Measurements from ENCODE around the gene SPATA17. TPM values are rescaled to one million over a fixed set of nuclear protein-coding genes. Genes with fewer than 3 reads are reported as not detected.

SPATA17 gene
- polyA plus RNA-seq, 1 donor (not counting 4 experiments of a cell fraction or from before 2014, with no cell fraction given), result 1.8 TPM

DNA sequence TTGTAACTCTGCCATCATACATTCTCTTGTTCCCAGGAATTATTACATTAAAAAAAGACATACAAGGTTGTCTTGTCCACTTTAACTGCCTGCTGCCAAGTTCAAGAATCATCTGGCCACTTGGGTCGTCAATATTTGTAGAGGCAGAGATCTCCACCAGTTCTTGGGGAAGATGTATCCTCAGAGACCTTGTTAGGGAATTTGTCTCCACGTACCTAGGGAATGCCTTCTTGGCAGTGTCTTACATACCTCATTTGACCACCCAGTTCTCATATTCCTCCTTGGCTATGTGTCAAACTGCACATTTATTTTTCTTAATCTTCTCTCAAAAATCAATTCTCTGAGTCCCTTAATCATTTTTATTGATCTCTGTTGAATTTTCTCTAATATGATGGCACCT lies 266.0 kb downstream of the SPATA17 start:
- FAIRE-seq, result no peak
- Histone ChIP-seq H3K27me3 (ENCODE audit: control insufficient read depth, extremely low read depth, insufficient read depth, low read length) (no peaks in the 10 kb centered on the region), H3K4me2 (ENCODE audit: control insufficient read depth, extremely low read depth, insufficient read depth, low read depth, low read length) (no peak overlapping the region), H3K9me1 (ENCODE audit: control insufficient read depth, extremely low read depth, insufficient read depth, low read length) (no peaks in the 10 kb centered on the region), H3K27ac (ENCODE audit: control insufficient read depth, insufficient read depth, low read length) (no peak overlapping the region), H3K4me1 (ENCODE audit: control insufficient read depth, extremely low read depth, insufficient read depth, low read length) (no peaks in the 10 kb centered on the region), H3K4me3 (ENCODE audit: control insufficient read depth in 2 of 3, extremely low read depth in 1 of 3, insufficient read depth in 2 of 3, low read depth in 1 of 3, low read length in 3 of 3) (no peak overlapping the region), H2AFZ (ENCODE audit: control insufficient read depth, low read length) (no peak overlapping the region), H4K20me1 (ENCODE audit: control insufficient read depth, extremely low read depth, insufficient read depth, low read length) (no peaks in the 10 kb centered on the region), H3K9me3 (ENCODE audit: control insufficient read depth, low read depth, low read length) (no peaks in the 10 kb centered on the region), H3K9ac (ENCODE audit: control insufficient read depth, extremely low read depth, insufficient read depth, low read length) (no peak overlapping the region), H3K79me2 (ENCODE audit: control insufficient read depth, insufficient read depth, low read length) (no peaks in the 10 kb centered on the region), H3K36me3 (ENCODE audit: control insufficient read depth in 2 of 2, extremely low read depth in 1 of 2, insufficient read depth in 2 of 2, low read length in 2 of 2) (no peaks in the 10 kb centered on the region)
- DNase-seq (ENCODE audit: low read depth, low spot score), result no peak
- TF ChIP-seq, protein P1, sequence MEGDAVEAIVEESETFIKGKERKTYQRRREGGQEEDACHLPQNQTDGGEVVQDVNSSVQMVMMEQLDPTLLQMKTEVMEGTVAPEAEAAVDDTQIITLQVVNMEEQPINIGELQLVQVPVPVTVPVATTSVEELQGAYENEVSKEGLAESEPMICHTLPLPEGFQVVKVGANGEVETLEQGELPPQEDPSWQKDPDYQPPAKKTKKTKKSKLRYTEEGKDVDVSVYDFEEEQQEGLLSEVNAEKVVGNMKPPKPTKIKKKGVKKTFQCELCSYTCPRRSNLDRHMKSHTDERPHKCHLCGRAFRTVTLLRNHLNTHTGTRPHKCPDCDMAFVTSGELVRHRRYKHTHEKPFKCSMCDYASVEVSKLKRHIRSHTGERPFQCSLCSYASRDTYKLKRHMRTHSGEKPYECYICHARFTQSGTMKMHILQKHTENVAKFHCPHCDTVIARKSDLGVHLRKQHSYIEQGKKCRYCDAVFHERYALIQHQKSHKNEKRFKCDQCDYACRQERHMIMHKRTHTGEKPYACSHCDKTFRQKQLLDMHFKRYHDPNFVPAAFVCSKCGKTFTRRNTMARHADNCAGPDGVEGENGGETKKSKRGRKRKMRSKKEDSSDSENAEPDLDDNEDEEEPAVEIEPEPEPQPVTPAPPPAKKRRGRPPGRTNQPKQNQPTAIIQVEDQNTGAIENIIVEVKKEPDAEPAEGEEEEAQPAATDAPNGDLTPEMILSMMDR (optimal IDR thresholded peaks at IDR 0.05 in 1 of 3, IDR thresholded peaks at IDR 0.05 in 1 of 3, conservative IDR thresholded peaks at IDR 0.05 in 1 of 3; ENCODE audit: extremely low read depth in 1 of 3, insufficient read depth in 2 of 3, low read length in 3 of 3), result no peak
- TF ChIP-seq EZH2 (IDR thresholded peaks at IDR 0.05; ENCODE audit: low read length), result no peak
- dilution Hi-C loops (cut with MboI; ENCODE audit: extremely low pct_ligation_motif_present, low sequenced_read_pairs), result no loop called here

DNA sequence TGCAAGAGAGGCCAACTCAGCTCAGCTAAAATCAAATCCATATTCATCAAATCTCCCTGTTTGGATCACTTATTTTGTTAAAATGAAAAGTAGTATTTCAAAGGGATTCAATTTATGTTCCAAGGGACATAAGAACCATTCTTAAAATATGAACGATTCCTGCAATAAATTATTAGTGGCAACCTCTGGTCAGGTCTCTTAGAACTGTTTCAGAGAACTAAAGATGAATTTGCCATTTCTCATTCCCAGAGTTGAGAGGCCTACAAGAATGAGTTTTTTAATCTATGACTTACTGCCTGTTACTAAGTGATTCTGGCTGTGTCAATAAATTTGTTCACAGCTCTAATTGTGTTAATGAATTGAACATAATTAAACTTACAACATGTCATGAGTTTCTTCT lies 268.5 kb downstream of the SPATA17 start:
- dilution Hi-C loops (cut with MboI; ENCODE audit: extremely low pct_ligation_motif_present, low sequenced_read_pairs), result no loop called here
- no peak for FAIRE-seq

More for the DNA sequence above, 268.5 kb downstream of the SPATA17 start:
- DNase-seq (ENCODE audit: low read depth, low spot score), result no peak
- H3K27me3 ChIP-seq (ENCODE audit: control insufficient read depth, extremely low read depth, insufficient read depth, low read length), result no peaks in the 10 kb centered on the region
- H3K27ac ChIP-seq (ENCODE audit: control insufficient read depth, insufficient read depth, low read length), result no peak overlapping the region
- no peaks in the 10 kb centered on the region for H4K20me1 ChIP-seq (ENCODE audit: control insufficient read depth, extremely low read depth, insufficient read depth, low read length)
- no peaks in the 10 kb centered on the region for H3K4me1 ChIP-seq (ENCODE audit: control insufficient read depth, extremely low read depth, insufficient read depth, low read length)
- no peak overlapping the region for H3K4me3 ChIP-seq (ENCODE audit: control insufficient read depth in 2 of 3, extremely low read depth in 1 of 3, insufficient read depth in 2 of 3, low read depth in 1 of 3, low read length in 3 of 3)
- no peak overlapping the region for H3K9ac ChIP-seq (ENCODE audit: control insufficient read depth, extremely low read depth, insufficient read depth, low read length)
- TF ChIP-seq, protein P1 (optimal IDR thresholded peaks at IDR 0.05 in 1 of 3, IDR thresholded peaks at IDR 0.05 in 1 of 3, conservative IDR thresholded peaks at IDR 0.05 in 1 of 3; ENCODE audit: extremely low read depth in 1 of 3, insufficient read depth in 2 of 3, low read length in 3 of 3), result no peak
- no peak for TF ChIP-seq EZH2 (IDR thresholded peaks at IDR 0.05; ENCODE audit: low read length)
- H3K4me2 ChIP-seq (ENCODE audit: control insufficient read depth, extremely low read depth, insufficient read depth, low read depth, low read length), result no peak overlapping the region
- no peaks in the 10 kb centered on the region for H3K79me2 ChIP-seq (ENCODE audit: control insufficient read depth, insufficient read depth, low read length)
- H3K9me1 ChIP-seq (ENCODE audit: control insufficient read depth, extremely low read depth, insufficient read depth, low read length), result no peaks in the 10 kb centered on the region
- no peaks in the 10 kb centered on the region for H3K36me3 ChIP-seq (ENCODE audit: control insufficient read depth in 2 of 2, extremely low read depth in 1 of 2, insufficient read depth in 2 of 2, low read length in 2 of 2)
- no peaks in the 10 kb centered on the region for H3K9me3 ChIP-seq (ENCODE audit: control insufficient read depth, low read depth, low read length)
- H2AFZ ChIP-seq (ENCODE audit: control insufficient read depth, low read length), result no peak overlapping the region
